ENCODE results near the gene NAT16. TPM values are rescaled to one million over a fixed set of nuclear protein-coding genes. Genes with fewer than 3 reads are reported as not detected.
"Not testable (repeated sequence)": the region's sequence is repeated elsewhere in the genome, so short reads cannot be mapped to it uniquely, and the experiment has no call there.

Gene NAT16
- total and polyA plus RNA-seq, 9 donors, result 0.12 TPM; not detected in 8

DNA sequence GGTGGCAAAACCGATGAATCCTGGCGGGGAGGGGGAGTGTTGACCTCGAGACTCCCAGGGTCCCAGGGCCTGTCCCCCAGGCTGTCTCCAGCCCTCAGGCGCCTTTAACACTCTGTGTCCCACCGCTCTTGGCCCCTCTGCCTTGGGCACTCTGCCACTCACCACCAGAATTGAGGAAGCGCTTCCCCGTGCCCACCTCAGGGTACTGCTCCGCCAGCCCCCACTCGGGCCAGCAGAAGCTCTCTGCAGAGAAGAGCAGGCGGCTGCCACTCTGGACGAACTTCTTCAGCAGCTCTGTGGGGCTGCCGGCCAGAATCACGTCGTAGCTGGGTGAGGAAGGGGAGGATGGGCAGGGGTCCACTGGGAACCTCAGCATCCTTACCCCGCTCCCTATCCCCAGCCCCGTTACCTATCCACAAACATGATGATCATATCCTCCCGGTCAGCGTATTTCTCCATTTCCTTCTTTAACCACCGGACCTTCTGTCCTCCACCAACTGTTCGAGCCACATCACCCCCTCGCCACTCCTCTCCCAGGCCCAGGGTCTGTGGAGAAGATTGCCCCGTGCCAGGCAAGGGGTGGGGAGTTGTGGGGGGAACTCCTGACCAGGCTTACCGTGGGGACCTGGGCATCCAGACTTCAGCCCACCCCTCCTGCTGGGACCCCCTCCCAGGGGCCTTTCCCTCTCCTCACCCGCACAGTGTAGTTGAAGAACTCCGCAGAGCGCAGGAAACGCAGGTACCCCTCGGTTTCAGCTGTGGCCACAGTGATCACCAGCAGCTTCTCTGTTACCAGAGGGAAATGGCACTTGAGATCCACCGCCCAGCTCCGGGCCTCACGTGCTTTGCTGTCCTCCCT is 36.1 kb upstream of the NAT16 start:
- peak overlapping the region; percentile 84 for H3K4me3 ChIP-seq (ENCODE audit: low read length)
- H3K9me3 ChIP-seq (replicated peaks; ENCODE audit: control insufficient read depth, low read depth, low read length), result no peaks in the 10 kb centered on the region
- peaks cover 33% of the 10 kb centered on the region for H3K36me3 ChIP-seq (ENCODE audit: control insufficient read depth, insufficient read depth, low read length)
- peaks cover 26% of the 10 kb centered on the region for H3K4me1 ChIP-seq (ENCODE audit: control insufficient read depth, insufficient read depth, low read length)
- no peaks in the 10 kb centered on the region for H3K27me3 ChIP-seq (ENCODE audit: control insufficient read depth, insufficient read depth, low read length)
- WGBS (ENCODE audit: insufficient coverage), result 80% methylated on average over 14 of the region's 31 CpGs
- peak overlapping the region; percentile 76 for H3K27ac ChIP-seq (ENCODE audit: low read length)
- no peak for DNase-seq

DNA sequence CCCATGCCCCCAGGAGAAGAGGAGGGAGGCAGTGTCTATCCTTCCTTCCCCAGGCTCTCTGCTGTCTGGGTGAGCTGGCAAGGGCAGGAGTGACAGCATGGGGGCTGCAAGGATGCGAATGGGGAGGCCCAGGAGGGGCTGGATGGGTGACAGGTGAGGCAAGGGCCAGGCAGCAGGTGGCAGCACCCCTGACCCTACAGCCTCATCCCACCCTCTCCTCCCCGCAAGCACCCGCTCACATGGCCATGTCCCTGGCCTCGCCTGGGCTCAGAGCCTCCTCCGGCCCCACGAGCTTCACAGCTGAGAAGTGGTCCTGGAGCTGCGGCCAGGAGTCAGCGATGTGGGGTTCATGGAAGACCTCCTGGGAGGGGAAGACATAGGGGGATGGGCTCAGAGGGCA is 31.9 kb upstream of the NAT16 start:
- Histone ChIP-seq H3K4me1 (ENCODE audit: control insufficient read depth, insufficient read depth, low read length) (peaks cover 16% of the 10 kb centered on the region), H3K9me3 (replicated peaks; ENCODE audit: control insufficient read depth, low read depth, low read length) (no peaks in the 10 kb centered on the region), H3K36me3 (ENCODE audit: control insufficient read depth, insufficient read depth, low read length) (peaks cover 65% of the 10 kb centered on the region), H3K27me3 (ENCODE audit: control insufficient read depth, insufficient read depth, low read length) (no peaks in the 10 kb centered on the region), H3K27ac (ENCODE audit: low read length) (no peak overlapping the region), H3K4me3 (ENCODE audit: low read length) (no peak overlapping the region)
- DNase-seq, result no peak
- 82% methylated on average over 5 of the region's 8 CpGs for WGBS (ENCODE audit: insufficient coverage)

DNA sequence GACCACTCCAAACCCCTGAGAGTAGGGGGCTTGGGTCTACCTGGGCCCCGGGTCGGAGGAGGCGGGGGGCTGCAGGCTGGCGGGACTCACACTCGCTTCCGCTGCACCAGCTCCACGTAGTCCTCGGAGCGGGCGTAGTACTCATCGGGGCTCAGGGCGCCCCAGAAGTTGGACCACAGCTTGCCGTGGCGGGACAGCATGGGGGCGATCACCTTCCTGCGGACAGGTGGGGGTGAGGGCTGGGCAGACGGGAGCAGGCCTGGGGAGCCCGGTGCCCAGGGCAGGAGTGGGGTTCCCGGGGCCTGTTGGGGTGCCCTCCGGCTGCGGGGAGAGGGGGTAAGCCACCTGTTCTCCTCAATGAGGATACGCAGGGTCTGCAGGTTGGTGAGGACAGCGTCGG is 31.4 kb upstream of the NAT16 start:
- peaks cover 12% of the 10 kb centered on the region for H3K4me1 ChIP-seq (ENCODE audit: control insufficient read depth, insufficient read depth, low read length)
- no peak for DNase-seq
- 95% methylated on average over 23 of the region's 24 CpGs for WGBS (ENCODE audit: insufficient coverage)
- H3K9me3 ChIP-seq (replicated peaks; ENCODE audit: control insufficient read depth, low read depth, low read length), result no peaks in the 10 kb centered on the region
- peaks cover 65% of the 10 kb centered on the region for H3K36me3 ChIP-seq (ENCODE audit: control insufficient read depth, insufficient read depth, low read length)
- H3K4me3 ChIP-seq (ENCODE audit: low read length), result no peak overlapping the region
- no peak overlapping the region for H3K27ac ChIP-seq (ENCODE audit: low read length)
- no peaks in the 10 kb centered on the region for H3K27me3 ChIP-seq (ENCODE audit: control insufficient read depth, insufficient read depth, low read length)

DNA sequence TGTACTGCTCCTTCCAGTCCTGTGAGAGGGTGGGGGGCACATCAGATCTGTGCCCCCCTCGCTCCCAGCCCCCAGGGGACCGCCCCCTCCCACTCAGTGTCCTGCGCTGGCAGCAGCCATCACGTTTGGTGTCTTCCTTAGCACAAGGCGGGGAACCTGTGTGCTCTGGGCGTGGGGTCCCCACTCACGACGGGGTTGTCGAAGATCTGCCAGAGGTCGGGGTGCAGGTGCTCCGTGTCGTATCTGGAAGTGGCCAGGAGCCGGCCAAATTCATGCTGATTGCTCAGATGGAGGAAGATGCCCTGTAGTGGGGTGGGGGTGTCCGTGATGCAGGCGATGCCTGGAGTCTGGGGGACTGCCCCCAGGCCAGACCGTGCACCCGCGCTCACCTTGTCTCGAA is 30.1 kb upstream of the NAT16 start:
- Histone ChIP-seq H3K36me3 (ENCODE audit: control insufficient read depth, insufficient read depth, low read length) (peaks cover 63% of the 10 kb centered on the region), H3K4me1 (ENCODE audit: control insufficient read depth, insufficient read depth, low read length) (peaks cover 4% of the 10 kb centered on the region), H3K27ac (ENCODE audit: low read length) (no peak overlapping the region), H3K27me3 (ENCODE audit: control insufficient read depth, insufficient read depth, low read length) (no peaks in the 10 kb centered on the region), H3K9me3 (replicated peaks; ENCODE audit: control insufficient read depth, low read depth, low read length) (no peaks in the 10 kb centered on the region), H3K4me3 (ENCODE audit: low read length) (no peak overlapping the region)
- 93% methylated on average over 18 of the region's 19 CpGs for WGBS (ENCODE audit: insufficient coverage)
- no peak for DNase-seq

DNA sequence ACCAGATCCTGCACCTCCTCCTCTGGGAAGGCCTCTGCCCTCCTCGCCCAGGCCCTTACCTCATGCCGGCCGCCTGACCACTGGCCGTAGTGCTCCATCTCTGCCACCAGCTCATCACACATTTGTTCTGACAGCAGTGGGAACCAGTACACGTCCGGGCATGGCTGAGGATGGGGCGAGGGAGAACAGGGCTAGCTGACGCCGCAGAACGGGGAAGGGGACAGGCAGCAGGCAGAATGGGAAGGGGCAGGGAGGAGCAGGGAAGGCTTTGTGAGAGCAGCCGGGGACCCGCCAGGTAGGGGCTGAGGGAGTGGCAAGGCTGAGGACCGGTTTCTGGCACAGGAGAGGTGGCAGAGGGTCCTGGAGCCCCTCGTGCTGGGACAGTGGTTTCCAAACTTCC is 28.7 kb upstream of the NAT16 start:
- no peaks in the 10 kb centered on the region for H3K9me3 ChIP-seq (replicated peaks; ENCODE audit: control insufficient read depth, low read depth, low read length)
- DNase-seq, result no peak
- H3K27me3 ChIP-seq (ENCODE audit: control insufficient read depth, insufficient read depth, low read length), result peaks cover 4% of the 10 kb centered on the region
- H3K4me1 ChIP-seq (ENCODE audit: control insufficient read depth, insufficient read depth, low read length), result no peaks in the 10 kb centered on the region
- no peak overlapping the region for H3K27ac ChIP-seq (ENCODE audit: low read length)
- 89% methylated on average over 14 of the region's 14 CpGs for WGBS (ENCODE audit: insufficient coverage)
- H3K36me3 ChIP-seq (ENCODE audit: control insufficient read depth, insufficient read depth, low read length), result peaks cover 57% of the 10 kb centered on the region
- no peak overlapping the region for H3K4me3 ChIP-seq (ENCODE audit: low read length)

DNA sequence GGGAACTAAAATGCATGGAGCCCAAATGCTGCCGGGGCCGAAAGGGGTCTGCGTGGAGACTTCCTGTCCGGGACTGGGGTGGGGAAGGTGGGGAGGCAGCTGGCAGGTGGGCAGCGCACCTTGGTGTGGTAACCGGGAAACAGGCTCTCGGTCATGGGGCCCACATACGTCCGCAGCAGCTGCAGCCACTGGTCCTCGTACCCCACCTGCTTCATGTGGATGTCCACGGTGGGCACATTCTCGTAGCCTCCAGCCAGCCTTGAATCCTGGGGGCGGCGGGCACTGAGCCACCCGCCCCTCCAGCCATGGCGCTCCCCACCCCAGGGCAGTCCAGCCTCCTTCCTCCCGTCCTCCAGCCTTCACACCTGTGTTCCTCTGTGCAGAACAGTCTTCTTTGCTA is 27.4 kb upstream of the NAT16 start:
- Histone ChIP-seq H3K4me1 (ENCODE audit: control insufficient read depth, insufficient read depth, low read length) (no peaks in the 10 kb centered on the region), H3K4me3 (ENCODE audit: low read length) (no peak overlapping the region), H3K36me3 (ENCODE audit: control insufficient read depth, insufficient read depth, low read length) (peaks cover 51% of the 10 kb centered on the region), H3K9me3 (replicated peaks; ENCODE audit: control insufficient read depth, low read depth, low read length) (no peaks in the 10 kb centered on the region), H3K27me3 (ENCODE audit: control insufficient read depth, insufficient read depth, low read length) (peaks cover 17% of the 10 kb centered on the region), H3K27ac (ENCODE audit: low read length) (no peak overlapping the region)
- no peak for DNase-seq
- 89% methylated on average over 16 of the region's 17 CpGs for WGBS (ENCODE audit: insufficient coverage)

DNA sequence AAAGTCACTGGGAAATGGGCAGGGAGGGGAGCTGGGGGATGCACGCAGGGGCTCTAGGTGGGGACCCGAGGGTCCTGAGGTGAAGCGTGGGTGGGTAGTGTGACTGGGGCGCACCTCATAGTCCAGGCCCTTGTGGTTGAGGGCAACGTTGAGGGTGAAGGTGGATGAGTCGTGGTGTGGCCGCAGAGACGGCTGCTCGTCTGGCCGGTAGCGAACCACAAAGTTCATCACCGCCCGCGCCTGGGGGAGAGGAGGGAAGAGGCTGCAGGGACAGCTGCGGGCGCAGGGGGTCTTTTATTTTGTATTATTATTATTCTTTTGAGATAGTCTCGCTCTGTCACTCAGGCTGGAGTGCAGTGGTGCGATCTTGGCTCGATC is 26.6 kb upstream of the NAT16 start:
- Histone ChIP-seq H3K27me3 (ENCODE audit: control insufficient read depth, insufficient read depth, low read length) (peaks cover 25% of the 10 kb centered on the region), H3K9me3 (replicated peaks; ENCODE audit: control insufficient read depth, low read depth, low read length) (no peaks in the 10 kb centered on the region), H3K36me3 (ENCODE audit: control insufficient read depth, insufficient read depth, low read length) (peaks cover 43% of the 10 kb centered on the region), H3K4me1 (ENCODE audit: control insufficient read depth, insufficient read depth, low read length) (peaks cover 3% of the 10 kb centered on the region), H3K4me3 (ENCODE audit: low read length) (no peak overlapping the region), H3K27ac (ENCODE audit: low read length) (no peak overlapping the region)
- WGBS (ENCODE audit: insufficient coverage), result 88% methylated on average over 8 of the region's 19 CpGs
- DNase-seq, result no peak

DNA sequence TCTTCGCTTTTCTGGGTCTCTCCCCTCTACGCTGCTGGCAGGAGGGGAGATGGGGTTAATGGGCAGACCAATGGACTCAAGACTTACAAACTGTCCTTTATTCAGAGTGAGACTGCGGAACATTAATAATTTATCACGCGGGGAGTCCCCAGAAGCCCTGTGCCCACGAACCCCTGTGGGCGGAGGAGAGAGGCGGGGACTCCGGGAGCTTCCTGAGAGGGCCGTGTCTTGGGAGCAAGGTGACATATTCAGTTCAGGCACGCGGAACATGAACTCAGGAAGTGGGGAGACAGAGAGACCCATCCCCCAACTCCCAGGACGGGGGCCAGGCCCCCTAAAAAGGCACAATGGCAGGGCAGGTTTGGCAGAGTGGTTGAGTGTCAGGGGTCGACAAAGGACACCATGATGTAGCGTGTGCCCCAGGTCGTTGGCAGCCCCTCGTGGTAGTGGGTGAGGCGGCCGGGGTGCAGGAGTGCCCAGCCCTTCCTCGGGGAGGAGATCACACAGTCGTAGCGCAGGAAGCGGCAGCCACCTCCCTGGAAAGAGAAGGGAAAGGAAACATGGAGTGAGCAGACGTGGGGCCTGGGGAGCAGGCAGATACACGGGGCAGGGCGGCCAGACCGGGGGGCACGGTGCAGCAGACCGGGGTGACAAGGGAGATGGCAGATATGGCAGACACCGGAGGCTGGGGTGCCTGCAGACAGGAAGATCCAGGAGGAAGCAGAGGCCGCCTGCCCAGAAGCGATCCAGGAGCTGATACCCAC is 26.0 kb upstream of the NAT16 start:
- WGBS (ENCODE audit: insufficient coverage), result 82% methylated on average over 23 of the region's 32 CpGs
- no peak for DNase-seq
- Histone ChIP-seq H3K27ac (ENCODE audit: low read length) (no peak overlapping the region), H3K9me3 (replicated peaks; ENCODE audit: control insufficient read depth, low read depth, low read length) (no peaks in the 10 kb centered on the region), H3K36me3 (ENCODE audit: control insufficient read depth, insufficient read depth, low read length) (peaks cover 37% of the 10 kb centered on the region), H3K4me3 (ENCODE audit: low read length) (no peak overlapping the region), H3K4me1 (ENCODE audit: control insufficient read depth, insufficient read depth, low read length) (peaks cover 5% of the 10 kb centered on the region), H3K27me3 (ENCODE audit: control insufficient read depth, insufficient read depth, low read length) (peaks cover 31% of the 10 kb centered on the region)

DNA sequence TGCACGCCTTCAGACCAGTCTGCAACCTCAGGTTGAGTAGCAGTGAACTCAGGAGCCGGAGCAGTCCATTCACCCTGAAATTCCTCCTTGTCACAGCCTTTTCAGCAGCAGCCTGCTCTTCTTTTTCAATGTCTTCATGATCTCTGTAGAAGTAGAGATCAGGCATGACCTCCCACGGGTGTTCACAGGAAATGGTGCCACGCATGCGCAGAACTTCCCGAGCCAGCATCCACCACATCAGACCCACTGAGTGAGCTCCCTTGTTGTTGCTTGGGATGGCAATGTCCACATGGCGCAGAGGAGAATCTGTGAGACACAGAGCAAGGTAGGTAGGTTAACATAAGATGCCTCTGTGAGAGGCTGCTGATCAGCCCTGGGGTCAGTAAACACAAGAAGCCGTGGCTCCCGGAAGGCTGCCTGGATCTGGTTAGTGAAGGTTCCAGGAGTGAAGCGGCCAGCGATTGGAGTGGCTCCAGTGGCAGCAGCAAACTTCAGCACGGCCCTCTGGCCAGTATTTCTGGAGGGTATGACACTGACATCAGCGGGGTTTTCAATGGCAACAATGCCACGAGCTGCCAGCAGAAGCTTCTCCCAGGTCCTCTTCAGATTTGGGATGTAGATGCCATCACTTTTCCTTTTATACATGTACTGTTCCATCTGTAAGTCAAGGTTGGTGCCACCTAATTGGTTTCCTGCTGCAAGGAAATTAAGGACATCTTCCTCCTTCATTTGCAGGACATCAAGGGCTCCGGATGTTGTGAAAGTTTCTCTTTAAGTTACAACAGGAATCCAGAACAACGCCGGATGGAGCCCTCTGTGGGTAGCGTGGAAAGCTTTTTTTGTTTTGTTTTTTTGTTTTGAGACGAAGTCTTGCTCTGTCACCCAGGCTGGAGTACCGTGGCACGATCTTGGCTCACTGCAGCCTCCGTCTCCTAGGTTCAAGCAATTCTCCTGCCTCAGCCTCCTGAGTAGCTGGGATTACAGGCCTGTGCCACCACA is 23.9 kb upstream of the NAT16 start:
- not testable (repeated sequence) for H3K27ac ChIP-seq (ENCODE audit: low read length); H3K9me3 ChIP-seq (replicated peaks; ENCODE audit: control insufficient read depth, low read depth, low read length); DNase-seq; H3K4me1 ChIP-seq (ENCODE audit: control insufficient read depth, insufficient read depth, low read length); H3K4me3 ChIP-seq (ENCODE audit: low read length)
- WGBS (ENCODE audit: insufficient coverage), result 61% methylated on average over 10 of the region's 22 CpGs
- Histone ChIP-seq H3K27me3 (ENCODE audit: control insufficient read depth, insufficient read depth, low read length) (peaks cover 46% of the 10 kb centered on the region), H3K36me3 (ENCODE audit: control insufficient read depth, insufficient read depth, low read length) (peaks cover 20% of the 10 kb centered on the region)

DNA sequence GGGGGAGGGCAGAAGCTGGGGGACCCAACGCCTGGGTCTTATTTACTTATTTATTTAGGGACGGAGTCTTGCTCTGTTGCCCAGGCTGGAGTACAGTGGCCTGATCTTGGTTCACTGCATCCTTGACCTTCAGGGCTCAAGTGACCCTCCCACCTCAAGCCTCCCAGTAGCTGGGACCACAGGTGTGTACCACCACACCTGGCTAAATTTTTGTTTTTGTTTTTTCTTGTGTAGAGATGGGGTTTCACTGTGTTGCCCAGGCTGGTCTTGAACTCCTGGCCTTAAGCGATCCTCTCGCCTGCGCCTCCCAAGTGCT is 22.5 kb upstream of the NAT16 start:
- peaks cover 5% of the 10 kb centered on the region for H3K4me1 ChIP-seq (ENCODE audit: control insufficient read depth, insufficient read depth, low read length)
- DNase-seq, result no peak
- no peak overlapping the region for H3K27ac ChIP-seq (ENCODE audit: low read length)
- no peak overlapping the region for H3K4me3 ChIP-seq (ENCODE audit: low read length)
- 92% methylated on average over 3 of the region's 5 CpGs for WGBS (ENCODE audit: insufficient coverage)
- H3K36me3 ChIP-seq (ENCODE audit: control insufficient read depth, insufficient read depth, low read length), result peaks cover 10% of the 10 kb centered on the region
- no peaks in the 10 kb centered on the region for H3K9me3 ChIP-seq (replicated peaks; ENCODE audit: control insufficient read depth, low read depth, low read length)
- H3K27me3 ChIP-seq (ENCODE audit: control insufficient read depth, insufficient read depth, low read length), result peaks cover 57% of the 10 kb centered on the region

Measured in muscle of leg (tissue), 11 donors.